GM12864 (cell line): ENCODE data around the gene IDH2.

Experiments used
- DNase-seq: peaks from one replicate; pipeline ENCODE4 v3.0.0-alpha.2; 2011; ENCODE audit warnings: low read depth
- H3K4me3 ChIP-seq: 2 replicates; pipeline ENCODE4 v1.5.1; 2011; ENCODE audit warnings: mild to moderate bottlenecking, low read depth, low read length, control low read depth
- TF ChIP-seq, protein P1 (sequence below): IDR thresholded peaks from 2 replicates; pipeline ENCODE4 v1.5.1; 2011; ENCODE audit warnings: low read depth, mild to moderate bottlenecking, moderate library complexity, low read length, control low read depth, inconsistent platforms; ENCODE audit errors: missing control alignments

Gene IDH2

DNA sequence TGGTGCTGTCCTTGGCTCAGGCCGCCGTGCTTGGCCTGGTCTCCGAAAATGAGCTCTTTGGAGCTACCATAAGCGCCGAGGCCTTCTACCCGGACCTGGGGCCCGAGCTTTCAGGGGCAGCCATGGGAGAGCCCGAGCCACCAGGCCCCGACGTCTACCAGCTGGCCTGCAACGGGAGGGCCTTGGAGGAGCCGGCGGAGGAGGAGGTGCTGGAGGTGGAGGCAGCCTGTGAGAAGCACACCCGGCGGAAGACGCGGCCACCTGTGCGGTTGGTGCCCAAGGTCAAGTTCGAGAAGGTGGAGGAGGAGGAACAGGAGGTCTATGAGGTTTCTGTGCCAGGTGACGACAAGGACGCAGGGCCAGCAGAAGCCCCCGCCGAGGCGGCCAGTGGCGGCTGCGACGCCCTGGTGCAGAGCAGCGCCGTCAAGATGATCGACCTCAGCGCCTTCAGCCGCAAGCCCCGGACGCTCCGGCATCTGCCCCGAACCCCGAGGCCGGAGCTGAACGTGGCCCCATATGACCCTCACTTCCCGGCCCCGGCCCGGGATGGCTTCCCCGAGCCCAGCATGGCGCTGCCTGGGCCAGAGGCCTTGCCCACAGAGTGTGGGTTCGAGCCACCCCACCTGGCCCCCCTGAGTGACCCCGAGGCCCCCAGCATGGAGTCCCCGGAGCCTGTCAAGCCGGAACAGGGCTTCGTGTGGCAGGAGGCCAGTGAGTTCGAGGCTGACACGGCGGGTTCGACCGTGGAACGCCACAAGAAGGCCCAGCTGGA lies 34.9 kb downstream of the IDH2 start:
- no peak for DNase-seq
- no peak overlapping the region for H3K4me3 ChIP-seq
- TF ChIP-seq, protein P1, sequence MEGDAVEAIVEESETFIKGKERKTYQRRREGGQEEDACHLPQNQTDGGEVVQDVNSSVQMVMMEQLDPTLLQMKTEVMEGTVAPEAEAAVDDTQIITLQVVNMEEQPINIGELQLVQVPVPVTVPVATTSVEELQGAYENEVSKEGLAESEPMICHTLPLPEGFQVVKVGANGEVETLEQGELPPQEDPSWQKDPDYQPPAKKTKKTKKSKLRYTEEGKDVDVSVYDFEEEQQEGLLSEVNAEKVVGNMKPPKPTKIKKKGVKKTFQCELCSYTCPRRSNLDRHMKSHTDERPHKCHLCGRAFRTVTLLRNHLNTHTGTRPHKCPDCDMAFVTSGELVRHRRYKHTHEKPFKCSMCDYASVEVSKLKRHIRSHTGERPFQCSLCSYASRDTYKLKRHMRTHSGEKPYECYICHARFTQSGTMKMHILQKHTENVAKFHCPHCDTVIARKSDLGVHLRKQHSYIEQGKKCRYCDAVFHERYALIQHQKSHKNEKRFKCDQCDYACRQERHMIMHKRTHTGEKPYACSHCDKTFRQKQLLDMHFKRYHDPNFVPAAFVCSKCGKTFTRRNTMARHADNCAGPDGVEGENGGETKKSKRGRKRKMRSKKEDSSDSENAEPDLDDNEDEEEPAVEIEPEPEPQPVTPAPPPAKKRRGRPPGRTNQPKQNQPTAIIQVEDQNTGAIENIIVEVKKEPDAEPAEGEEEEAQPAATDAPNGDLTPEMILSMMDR = no peak

DNA sequence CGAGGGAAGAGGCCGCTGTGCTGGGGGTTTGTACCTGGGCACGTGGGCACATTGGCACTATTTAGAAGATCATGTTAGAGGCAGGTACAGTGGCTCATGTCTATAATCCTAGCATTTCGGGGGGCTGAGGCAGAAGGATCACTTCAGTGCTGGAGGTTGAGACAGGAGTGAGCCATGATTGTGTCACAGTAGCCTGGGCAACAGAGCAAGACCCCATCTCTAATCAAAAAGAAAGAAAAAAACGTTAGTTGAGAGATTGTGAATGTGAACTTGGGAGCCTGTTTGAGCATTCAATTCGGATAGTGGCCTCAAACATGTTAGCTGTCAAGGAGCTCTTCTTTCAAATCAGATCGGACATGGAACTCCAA lies 36.6 kb downstream of the IDH2 start:
- no peak for DNase-seq
- no peak overlapping the region for H3K4me3 ChIP-seq
- TF ChIP-seq, protein P1 = no peak

DNA sequence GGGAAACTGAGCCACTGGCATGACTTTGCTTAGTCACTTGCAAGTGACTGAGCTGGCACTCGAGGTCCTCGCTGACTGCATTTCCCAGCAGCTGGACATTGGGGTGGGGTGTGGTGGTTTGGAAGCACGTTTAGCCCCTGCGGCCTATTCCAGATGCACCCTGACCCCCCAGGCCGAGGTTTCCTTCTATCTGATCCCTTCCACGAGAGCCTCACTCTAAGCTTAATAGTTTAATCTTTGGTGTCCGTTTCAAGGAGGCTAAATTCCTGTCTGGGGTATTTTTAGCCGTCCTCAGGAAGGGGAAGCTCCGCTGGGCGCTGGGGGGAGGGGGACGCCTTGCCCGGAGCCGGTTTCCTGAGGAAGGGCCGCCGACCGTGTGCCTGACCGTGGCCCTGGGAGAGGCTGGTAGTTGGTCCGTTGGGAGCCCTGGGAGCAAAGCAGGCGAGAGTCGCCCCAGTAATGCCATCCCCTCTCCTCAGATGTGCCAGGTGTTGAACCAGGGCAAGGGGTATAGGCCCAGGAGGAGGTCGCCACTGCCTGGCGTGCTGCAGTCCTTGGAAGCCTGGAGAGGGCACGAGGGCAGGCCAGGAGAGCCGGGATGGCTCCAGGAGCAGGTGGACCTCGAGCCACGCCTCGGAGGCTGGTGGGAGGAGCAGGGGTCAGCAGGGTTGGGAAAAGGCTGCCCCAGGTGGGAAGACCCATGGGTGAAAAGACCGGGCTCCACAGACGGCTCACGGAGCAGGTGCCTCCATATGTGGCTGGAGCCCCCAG lies 37.2 kb downstream of the IDH2 start:
- no peak for DNase-seq
- no peak overlapping the region for H3K4me3 ChIP-seq
- TF ChIP-seq, protein P1 = no peak

DNA sequence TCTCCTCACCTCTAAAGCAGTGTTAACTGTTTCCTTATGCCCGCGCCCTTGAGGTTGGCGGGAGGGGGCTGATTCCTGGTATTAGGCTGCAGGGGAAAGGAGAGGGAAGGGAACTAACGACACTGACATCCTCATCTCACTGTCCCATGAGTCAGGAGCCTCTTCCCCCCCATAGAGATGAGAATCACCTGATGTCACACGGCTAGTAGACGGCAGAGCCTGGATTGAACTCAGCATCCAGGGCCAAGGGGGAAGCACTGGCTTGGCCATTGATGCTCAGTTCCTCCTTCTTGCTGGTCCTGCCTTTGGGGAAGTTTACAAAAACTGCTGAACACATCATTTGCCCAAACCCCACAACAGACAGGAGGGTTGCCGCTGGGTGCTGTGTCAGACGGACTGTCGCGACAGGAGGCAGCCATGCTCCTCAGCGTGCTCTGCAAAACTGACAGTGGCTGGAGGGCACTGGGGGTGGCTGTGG lies 38.5 kb downstream of the IDH2 start:
- H3K4me3 ChIP-seq = no peak overlapping the region
- no peak for DNase-seq
- TF ChIP-seq, protein P1 = no peak

DNA sequence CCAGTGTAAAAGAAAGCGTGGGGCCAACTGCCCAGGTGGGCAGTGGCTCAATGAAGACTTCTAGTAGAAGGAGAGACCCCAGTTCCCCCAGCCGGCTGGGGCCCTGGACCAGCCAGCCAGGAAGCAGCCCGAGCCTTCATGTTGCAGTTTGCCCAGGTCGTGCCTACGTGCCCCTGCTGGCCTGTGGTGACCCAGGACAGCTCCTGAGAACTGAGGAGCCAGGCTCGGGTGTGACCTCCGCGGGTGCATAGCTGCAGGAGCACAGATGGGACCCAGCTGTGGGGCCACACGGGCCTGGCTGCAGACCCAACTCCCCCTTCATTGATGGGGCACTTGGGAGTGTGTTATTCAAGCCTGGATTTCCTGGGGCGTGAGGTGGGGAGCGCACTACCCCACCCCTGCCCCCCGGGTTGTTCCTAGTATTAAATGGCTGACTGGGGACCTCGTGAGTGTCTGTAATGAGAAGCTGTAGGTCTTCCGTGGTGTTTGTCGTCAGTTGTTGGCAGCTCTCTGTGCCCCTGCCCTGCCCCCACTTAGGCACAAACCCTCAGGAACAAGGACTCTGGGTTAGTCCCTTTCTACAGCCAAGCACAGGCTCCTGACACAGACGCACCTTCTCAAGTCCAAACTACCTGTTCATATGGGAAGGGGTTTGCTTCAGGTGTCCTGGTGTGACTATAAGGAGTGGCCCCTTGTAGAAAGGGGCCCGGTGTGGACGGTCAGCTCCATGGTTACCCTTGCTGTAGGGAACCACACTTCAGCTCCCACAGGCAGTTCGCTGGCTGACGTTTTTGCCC lies 39.1 kb downstream of the IDH2 start:
- H3K4me3 ChIP-seq = no peak overlapping the region
- no peak for DNase-seq
- TF ChIP-seq, protein P1 = no peak

DNA sequence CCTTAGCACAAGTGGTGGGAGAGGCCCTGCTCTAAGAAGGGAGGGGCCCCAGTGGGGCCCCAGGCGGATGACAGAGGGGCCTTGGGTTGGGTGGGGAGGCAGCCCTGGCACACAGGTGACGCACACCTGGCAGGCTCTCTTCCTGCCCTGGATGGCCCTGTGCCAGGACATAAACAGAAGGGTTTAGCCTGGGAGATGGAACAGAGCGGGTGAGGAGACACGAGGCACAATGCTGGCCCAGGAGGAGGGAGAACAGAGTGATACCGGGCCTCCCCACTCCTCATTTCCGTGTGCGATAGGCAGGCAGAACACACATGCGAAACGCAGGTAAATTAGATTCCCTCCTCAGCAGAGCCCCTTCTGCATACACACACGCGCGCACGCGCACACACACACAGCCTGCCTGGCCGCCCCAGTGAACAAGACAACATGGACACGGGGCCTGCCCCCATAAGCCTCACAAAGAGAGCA lies 39.8 kb downstream of the IDH2 start:
- TF ChIP-seq, protein P1 = no peak
- no peak overlapping the region for H3K4me3 ChIP-seq
- DNase-seq = no peak
